Panc1 (cell line): ENCODE data around the gene SLC9A9.

ENCODE experiments used
- POLR2AphosphoS5 ChIP-seq: IDR thresholded peaks from 2 replicates; pipeline ENCODE4 v1.6.1; 2012; ENCODE audit warnings: mild to moderate bottlenecking, low read depth, low read length, moderate library complexity
- SIN3A ChIP-seq: IDR thresholded peaks from 2 replicates; pipeline ENCODE4 v1.6.1; 2012; ENCODE audit warnings: low read depth, mild to moderate bottlenecking, low read length, moderate library complexity, borderline replicate concordance; ENCODE audit not compliant: insufficient read depth
- TCF7L2 ChIP-seq: IDR thresholded peaks from 2 replicates; pipeline ENCODE4 v1.6.1; 2011; ENCODE audit warnings: mild to moderate bottlenecking, low read depth, low read length, inconsistent platforms
- TF ChIP-seq, protein P1 (sequence below): fragments of 450-650 bp; IDR thresholded peaks from 2 replicates; pipeline ENCODE4 v1.5.1; 2017; ENCODE audit warnings: mild to moderate bottlenecking
- TF ChIP-seq, protein P2 (sequence below), 2 experiments: IDR thresholded peaks; 2 replicates each; pipeline ENCODE4 v1.6.1; 2011 to 2012; ENCODE audit warnings: low read depth in 2 of 2, control low read depth in 1 of 2, low read length in 1 of 2, mild to moderate bottlenecking in 1 of 2, moderate library complexity in 1 of 2; ENCODE audit not compliant: insufficient read depth in 1 of 2

DNA sequence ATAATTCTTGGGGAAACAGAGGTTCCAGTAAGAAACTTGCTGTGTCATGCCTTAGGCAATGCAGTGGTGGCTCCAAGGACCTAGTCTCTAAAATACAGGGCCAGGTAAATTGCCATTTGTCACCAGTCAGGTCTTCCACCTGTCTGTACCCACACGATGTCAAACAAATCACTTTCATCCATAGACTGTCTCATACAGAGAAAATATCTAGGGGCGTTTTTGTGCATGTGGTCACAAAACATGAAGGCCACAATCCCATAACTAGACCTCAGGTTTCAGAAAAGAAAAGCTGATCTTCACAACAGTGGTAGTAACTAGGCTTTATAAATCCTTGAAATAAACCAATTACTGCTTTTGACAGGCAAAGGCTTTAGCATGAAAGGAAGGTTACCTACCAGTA, 92.3 kb downstream of the SLC9A9 start:
- TF ChIP-seq, protein P1, sequence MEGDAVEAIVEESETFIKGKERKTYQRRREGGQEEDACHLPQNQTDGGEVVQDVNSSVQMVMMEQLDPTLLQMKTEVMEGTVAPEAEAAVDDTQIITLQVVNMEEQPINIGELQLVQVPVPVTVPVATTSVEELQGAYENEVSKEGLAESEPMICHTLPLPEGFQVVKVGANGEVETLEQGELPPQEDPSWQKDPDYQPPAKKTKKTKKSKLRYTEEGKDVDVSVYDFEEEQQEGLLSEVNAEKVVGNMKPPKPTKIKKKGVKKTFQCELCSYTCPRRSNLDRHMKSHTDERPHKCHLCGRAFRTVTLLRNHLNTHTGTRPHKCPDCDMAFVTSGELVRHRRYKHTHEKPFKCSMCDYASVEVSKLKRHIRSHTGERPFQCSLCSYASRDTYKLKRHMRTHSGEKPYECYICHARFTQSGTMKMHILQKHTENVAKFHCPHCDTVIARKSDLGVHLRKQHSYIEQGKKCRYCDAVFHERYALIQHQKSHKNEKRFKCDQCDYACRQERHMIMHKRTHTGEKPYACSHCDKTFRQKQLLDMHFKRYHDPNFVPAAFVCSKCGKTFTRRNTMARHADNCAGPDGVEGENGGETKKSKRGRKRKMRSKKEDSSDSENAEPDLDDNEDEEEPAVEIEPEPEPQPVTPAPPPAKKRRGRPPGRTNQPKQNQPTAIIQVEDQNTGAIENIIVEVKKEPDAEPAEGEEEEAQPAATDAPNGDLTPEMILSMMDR = no peak
- TF ChIP-seq SIN3A = no peak
- no peak for TF ChIP-seq POLR2AphosphoS5
- TF ChIP-seq, protein P2, sequence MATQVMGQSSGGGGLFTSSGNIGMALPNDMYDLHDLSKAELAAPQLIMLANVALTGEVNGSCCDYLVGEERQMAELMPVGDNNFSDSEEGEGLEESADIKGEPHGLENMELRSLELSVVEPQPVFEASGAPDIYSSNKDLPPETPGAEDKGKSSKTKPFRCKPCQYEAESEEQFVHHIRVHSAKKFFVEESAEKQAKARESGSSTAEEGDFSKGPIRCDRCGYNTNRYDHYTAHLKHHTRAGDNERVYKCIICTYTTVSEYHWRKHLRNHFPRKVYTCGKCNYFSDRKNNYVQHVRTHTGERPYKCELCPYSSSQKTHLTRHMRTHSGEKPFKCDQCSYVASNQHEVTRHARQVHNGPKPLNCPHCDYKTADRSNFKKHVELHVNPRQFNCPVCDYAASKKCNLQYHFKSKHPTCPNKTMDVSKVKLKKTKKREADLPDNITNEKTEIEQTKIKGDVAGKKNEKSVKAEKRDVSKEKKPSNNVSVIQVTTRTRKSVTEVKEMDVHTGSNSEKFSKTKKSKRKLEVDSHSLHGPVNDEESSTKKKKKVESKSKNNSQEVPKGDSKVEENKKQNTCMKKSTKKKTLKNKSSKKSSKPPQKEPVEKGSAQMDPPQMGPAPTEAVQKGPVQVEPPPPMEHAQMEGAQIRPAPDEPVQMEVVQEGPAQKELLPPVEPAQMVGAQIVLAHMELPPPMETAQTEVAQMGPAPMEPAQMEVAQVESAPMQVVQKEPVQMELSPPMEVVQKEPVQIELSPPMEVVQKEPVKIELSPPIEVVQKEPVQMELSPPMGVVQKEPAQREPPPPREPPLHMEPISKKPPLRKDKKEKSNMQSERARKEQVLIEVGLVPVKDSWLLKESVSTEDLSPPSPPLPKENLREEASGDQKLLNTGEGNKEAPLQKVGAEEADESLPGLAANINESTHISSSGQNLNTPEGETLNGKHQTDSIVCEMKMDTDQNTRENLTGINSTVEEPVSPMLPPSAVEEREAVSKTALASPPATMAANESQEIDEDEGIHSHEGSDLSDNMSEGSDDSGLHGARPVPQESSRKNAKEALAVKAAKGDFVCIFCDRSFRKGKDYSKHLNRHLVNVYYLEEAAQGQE (IDR thresholded peaks at IDR 0.05; ENCODE audit: insufficient read depth in 1 of 2, low read depth in 2 of 2, low read length in 1 of 2) = no peak
- TF ChIP-seq TCF7L2 = no peak
